HUES48 (cell line): ENCODE results near the gene RNF220.

Source experiments
- H3K27ac ChIP-seq: one replicate; pipeline ENCODE4 v1.7.0; 2013; ENCODE audit warnings: low read depth, low read length, inconsistent platforms
- H3K27me3 ChIP-seq: 2 replicates; pipeline ENCODE4 v1.6.1; 2013; ENCODE audit warnings: mild to moderate bottlenecking, low read length; ENCODE audit not compliant: control insufficient read depth, insufficient read depth
- H3K36me3 ChIP-seq: 2 replicates; pipeline ENCODE4 v1.6.1; 2013; ENCODE audit warnings: low read length; ENCODE audit not compliant: control insufficient read depth, insufficient read depth
- H3K4me1 ChIP-seq: 2 replicates; pipeline ENCODE4 v1.6.1; 2013; ENCODE audit warnings: mild to moderate bottlenecking, low read length; ENCODE audit not compliant: control insufficient read depth, insufficient read depth
- H3K4me3 ChIP-seq: 2 replicates; pipeline ENCODE4 v1.5.1; 2013; ENCODE audit warnings: mild to moderate bottlenecking, low read depth, low read length
- H3K9ac ChIP-seq: 2 replicates; pipeline ENCODE4 v1.6.1; 2013; ENCODE audit warnings: mild to moderate bottlenecking, low read depth, low read length, moderate library complexity
- H3K9me3 ChIP-seq: 2 replicates; pipeline ENCODE4 v1.6.1; 2013; ENCODE audit warnings: low read length; ENCODE audit not compliant: control insufficient read depth, insufficient read depth

RNF220 gene

GRCh38 chr1:44672254-44672955 is 267.4 kb downstream of the RNF220 start:
- Histone ChIP-seq H3K4me1 (peaks cover 15% of the 10 kb centered on the region), H3K9me3 (no peaks in the 10 kb centered on the region), H3K36me3 (no peaks in the 10 kb centered on the region), H3K27me3 (no peaks in the 10 kb centered on the region), H3K27ac (no peak overlapping the region), H3K4me3 (no peak overlapping the region), H3K9ac (no peak overlapping the region)

- Histone ChIP-seq H3K27ac (no peak overlapping the region), H3K36me3 (no peaks in the 10 kb centered on the region), H3K27me3 (no peaks in the 10 kb centered on the region), H3K9ac (no peak overlapping the region), H3K4me3 (peak overlapping the region; percentile 89), H3K9me3 (no peaks in the 10 kb centered on the region), H3K4me1 (peaks cover 15% of the 10 kb centered on the region)
These were observed 268.1 kb downstream of the RNF220 start for GRCh38 chr1:44672961-44673674.

- no peaks in the 10 kb centered on the region for H3K9me3 ChIP-seq
- H3K4me1 ChIP-seq, result peaks cover 15% of the 10 kb centered on the region
These were observed 268.6 kb downstream of the RNF220 start for GRCh38 chr1:44673675-44674112.

GRCh38 chr1:44674113-44675000 is 269.3 kb downstream of the RNF220 start, which contains the start of the genes ARMH1 and TMEM53:
ARMH1 (plus strand) TSS chr1:44674714; CDS start chr1:44689698, 14,984 bp downstream.
TMEM53 (minus strand) TSS chr1:44674481; CDS start chr1:44674391, 90 bp downstream.
- H3K4me3 ChIP-seq, result peak within 1 kb of the TSS; percentile 89
- H3K9me3 ChIP-seq, result no peaks in the 10 kb centered on the region
- H3K27me3 ChIP-seq, result no peaks in the 10 kb centered on the region
- peak within 1 kb of the TSS; percentile 93 for H3K27ac ChIP-seq
- H3K4me1 ChIP-seq, result peaks cover 15% of the 10 kb centered on the region
- H3K36me3 ChIP-seq, result no peaks in the 10 kb centered on the region
- peak within 1 kb of the TSS; percentile 66 for H3K9ac ChIP-seq

More at GRCh38 chr1:44673675-44674112, 268.6 kb downstream of the RNF220 start:
- H3K9ac ChIP-seq, result peak overlapping the region; percentile 22
- peak overlapping the region; percentile 93 for H3K27ac ChIP-seq
- H3K27me3 ChIP-seq, result no peaks in the 10 kb centered on the region
- H3K36me3 ChIP-seq, result no peaks in the 10 kb centered on the region
- H3K4me3 ChIP-seq, result peak overlapping the region; percentile 89

GRCh38 chr1:44675186-44675585 is 270.1 kb downstream of the RNF220 start:
- H3K4me3 ChIP-seq, result peak overlapping the region; percentile 89
- H3K36me3 ChIP-seq, result no peaks in the 10 kb centered on the region
- no peak overlapping the region for H3K27ac ChIP-seq
- no peak overlapping the region for H3K9ac ChIP-seq
- no peaks in the 10 kb centered on the region for H3K9me3 ChIP-seq
- no peaks in the 10 kb centered on the region for H3K27me3 ChIP-seq
- peaks cover 15% of the 10 kb centered on the region for H3K4me1 ChIP-seq

- Histone ChIP-seq H3K9me3 (no peaks in the 10 kb centered on the region), H3K4me1 (peaks cover 17% of the 10 kb centered on the region), H3K9ac (no peak overlapping the region), H3K27ac (no peak overlapping the region), H3K27me3 (no peaks in the 10 kb centered on the region), H3K4me3 (no peak overlapping the region), H3K36me3 (no peaks in the 10 kb centered on the region)
These were observed 271.6 kb downstream of the RNF220 start for GRCh38 chr1:44676484-44677200.

GRCh38 chr1:44677201-44677766 is 272.2 kb downstream of the RNF220 start:
- H3K9ac ChIP-seq, result no peak overlapping the region
- H3K4me1 ChIP-seq, result peaks cover 24% of the 10 kb centered on the region
- H3K27ac ChIP-seq, result no peak overlapping the region
- H3K27me3 ChIP-seq, result no peaks in the 10 kb centered on the region
- no peak overlapping the region for H3K4me3 ChIP-seq
- H3K9me3 ChIP-seq, result no peaks in the 10 kb centered on the region
- no peaks in the 10 kb centered on the region for H3K36me3 ChIP-seq

- Histone ChIP-seq H3K9me3 (no peaks in the 10 kb centered on the region), H3K4me3 (no peak overlapping the region), H3K36me3 (no peaks in the 10 kb centered on the region), H3K27me3 (no peaks in the 10 kb centered on the region), H3K4me1 (peaks cover 23% of the 10 kb centered on the region), H3K9ac (no peak overlapping the region), H3K27ac (no peak overlapping the region)
These were observed 273.1 kb downstream of the RNF220 start for GRCh38 chr1:44678120-44678519.

- Histone ChIP-seq H3K36me3 (no peaks in the 10 kb centered on the region), H3K9me3 (no peaks in the 10 kb centered on the region), H3K9ac (no peak overlapping the region), H3K27me3 (no peaks in the 10 kb centered on the region), H3K4me1 (peaks cover 20% of the 10 kb centered on the region), H3K4me3 (no peak overlapping the region), H3K27ac (no peak overlapping the region)
These were observed 273.6 kb downstream of the RNF220 start for GRCh38 chr1:44678626-44679025.

- Histone ChIP-seq H3K27ac (no peak overlapping the region), H3K4me3 (no peak overlapping the region), H3K36me3 (no peaks in the 10 kb centered on the region), H3K4me1 (peaks cover 20% of the 10 kb centered on the region), H3K9ac (no peak overlapping the region), H3K27me3 (no peaks in the 10 kb centered on the region), H3K9me3 (no peaks in the 10 kb centered on the region)
These were observed 274.4 kb downstream of the RNF220 start for GRCh38 chr1:44679468-44679867.
